GM10266 (cell line): ENCODE results near the gene NOLC1.

Experiments
- DNase-seq: peaks from one replicate; pipeline ENCODE4 v3.0.0; 2012; ENCODE audit errors: extremely low spot score
- CTCF ChIP-seq: IDR thresholded peaks from 2 replicates; pipeline ENCODE4 v1.5.1; 2012; ENCODE audit warnings: mild to moderate bottlenecking, low read depth; ENCODE audit not compliant: control insufficient read depth, insufficient read depth; ENCODE audit errors: missing control alignments

The NOLC1 gene

GRCh38 chr10:102159051-102159597, 6.9 kb downstream of the NOLC1 start:
- TF ChIP-seq CTCF: no peak
- no peak for DNase-seq

GRCh38 chr10:102159831-102160230, 7.6 kb downstream of the NOLC1 start:
- DNase-seq: no peak
- TF ChIP-seq CTCF: no peak

- TF ChIP-seq CTCF: no peak
- no peak for DNase-seq
Measured at GRCh38 chr10:102163342-102163989, 11.3 kb downstream of the NOLC1 start.

DNA sequence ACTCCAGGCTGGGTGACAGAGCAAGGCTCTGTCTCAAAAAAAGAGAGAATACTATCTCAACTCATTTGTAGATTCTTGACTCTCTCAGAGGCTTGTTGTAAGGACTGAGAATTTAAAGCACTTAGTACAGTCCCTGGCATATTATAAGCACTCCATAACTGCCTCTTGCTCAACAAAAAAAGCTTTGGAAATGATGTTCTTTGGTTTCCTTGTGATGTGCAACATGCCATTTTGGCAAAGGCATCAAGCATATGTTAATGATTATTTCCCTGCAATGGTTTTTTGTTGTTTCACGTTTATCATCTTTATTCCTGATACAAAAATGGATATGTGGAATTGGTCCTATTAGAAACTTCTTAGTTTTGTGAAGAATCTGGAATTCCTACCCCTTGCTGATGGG, 15.7 kb downstream of the NOLC1 start:
- TF ChIP-seq CTCF: no peak
- DNase-seq: no peak

DNA sequence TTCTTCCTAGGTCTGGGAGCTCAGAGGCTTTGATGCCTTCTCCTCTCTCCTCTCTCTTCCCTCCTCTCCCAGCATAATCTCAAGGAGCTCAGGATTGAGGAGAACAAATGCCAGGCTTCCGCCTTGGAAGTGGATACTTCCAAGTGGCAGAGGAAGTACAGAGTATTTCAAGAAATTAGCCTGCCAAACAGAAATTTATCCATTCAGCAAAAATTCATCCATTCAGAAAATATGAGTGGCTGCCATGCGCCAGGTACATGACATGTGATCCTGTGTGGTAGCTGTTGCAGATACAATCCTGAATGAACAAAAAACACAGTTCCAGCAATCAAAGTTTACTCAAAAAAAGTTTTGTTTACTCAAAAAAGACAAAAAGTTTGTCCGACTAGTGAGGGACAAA, 18.4 kb downstream of the NOLC1 start:
- TF ChIP-seq CTCF: no peak
- DNase-seq: no peak

DNA sequence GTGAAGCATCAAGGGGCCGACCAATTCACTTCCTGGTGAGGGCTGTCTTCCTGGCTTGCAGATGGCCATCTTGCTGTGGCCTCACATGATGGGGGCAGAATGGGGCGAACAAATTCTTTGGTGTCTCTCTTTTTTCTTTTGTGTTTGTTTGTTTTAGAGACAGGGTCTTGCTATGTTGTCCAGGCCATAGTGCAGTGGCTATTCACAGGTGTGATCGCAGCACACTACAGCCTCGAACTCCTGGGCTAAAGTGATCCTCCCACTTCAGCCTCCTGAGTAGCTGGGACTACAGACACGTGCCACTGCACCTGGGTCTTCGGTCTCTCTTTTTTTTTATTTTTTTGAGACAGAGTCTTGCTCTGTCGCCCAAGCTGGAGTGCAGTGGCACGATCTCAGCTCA, 20.1 kb downstream of the NOLC1 start:
- no peak for TF ChIP-seq CTCF
- no peak for DNase-seq

DNA sequence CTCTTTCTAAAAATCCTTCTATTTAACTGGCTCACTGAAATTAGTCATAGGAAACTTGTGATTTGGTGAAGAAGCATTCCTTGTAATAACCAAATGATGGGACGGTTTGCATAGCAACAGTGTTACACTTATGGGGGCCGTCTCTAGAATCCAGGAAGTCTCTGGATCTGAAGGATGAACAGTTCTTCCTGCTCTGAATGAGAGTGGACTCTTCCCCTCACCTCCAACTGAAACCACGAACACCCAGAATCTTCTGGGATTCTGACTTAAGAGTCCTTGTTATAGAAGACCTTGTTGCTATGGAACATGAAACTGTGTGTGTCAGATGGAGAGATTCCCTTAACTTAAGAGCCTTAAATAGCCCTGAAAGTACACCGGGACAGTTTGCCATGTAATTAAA, 23.2 kb downstream of the NOLC1 start:
- DNase-seq: no peak
- TF ChIP-seq CTCF: no peak
